ENCODE measurements around the gene FBXW4.

GRCh38 chr10:101571271-101571925 is 123.6 kb downstream of the FBXW4 start:
- TF ChIP-seq POLR2A (IDR thresholded peaks at IDR 0.05; ENCODE audit: low read depth, low read length) (no peak), POLR2AphosphoS5 (IDR thresholded peaks at IDR 0.05; ENCODE audit: low read depth, low read length) (no peak), TAF1 (IDR thresholded peaks at IDR 0.05; ENCODE audit: low read depth, low read length) (no peak), PAX5 (IDR thresholded peaks at IDR 0.05; ENCODE audit: insufficient read depth, low read length, severe bottlenecking) (no peak)

Measured in GM12891 (cell line).